WTC11 (cell line): ENCODE measurements around the gene SERPINB8. TPM values are rescaled to one million over a fixed set of nuclear protein-coding genes. Genes with fewer than 3 reads are reported as not detected.

Experiments used
- ATAC-seq: fragments of 200-7000 bp; cut with Tn5 transposase; 2 replicates; pipeline ENCODE4 v1.10.0; 2021; ENCODE audit warnings: mild to moderate bottlenecking, moderate library complexity
- CTCF ChIA-PET: fragments of 300-600 bp; sonication (Branson Sonifier 250); formaldehyde crosslinking; loops from one replicate; lab custom pipeline; 2021; ENCODE audit warnings: antibody characterized with exemption; lab: Charles Lee
- POLR2A ChIA-PET: fragments of 350-600 bp; sonication (Branson Sonifier 250); formaldehyde crosslinking; loops from one replicate; lab custom pipeline; 2021; ENCODE audit warnings: antibody characterized with exemption; lab: Charles Lee
- DNase-seq: peaks from one replicate; pipeline ENCODE4 v3.0.0; 2021; ENCODE audit warnings: low spot score
- H3K27ac Mint-ChIP-seq: 2 replicates; pipeline ENCODE4 v1.8.0; 2021; ENCODE audit warnings: mixed read lengths
- H3K27me3 Mint-ChIP-seq: 2 replicates; pipeline ENCODE4 v1.8.0; 2021; ENCODE audit warnings: low read depth, mild to moderate bottlenecking, moderate library complexity, mixed read lengths
- H3K36me3 Mint-ChIP-seq: 2 replicates; pipeline ENCODE4 v1.8.0; 2021; ENCODE audit warnings: mixed read lengths
- H3K4me1 Mint-ChIP-seq: 2 replicates; pipeline ENCODE4 v1.8.0; 2022; ENCODE audit warnings: mixed read lengths
- H3K4me3 Mint-ChIP-seq: 2 replicates; pipeline ENCODE4 v1.8.0; 2021; ENCODE audit warnings: mild to moderate bottlenecking, moderate library complexity, mixed read lengths
- H3K9me3 Mint-ChIP-seq: 2 replicates; pipeline ENCODE4 v1.8.0; 2021; ENCODE audit warnings: mixed read lengths
- CREB1 ChIP-seq: sonication (generic); formaldehyde crosslinking; IDR thresholded peaks from 2 replicates; pipeline ENCODE4 v1.8.0; 2023; ENCODE audit warnings: mild to moderate bottlenecking, missing genetic modification reagents
- JAZF1 ChIP-seq: fragments of 250-450 bp; sonication (Bioruptor Pico); IDR thresholded peaks from 2 replicates; pipeline ENCODE4 v1.9.0; 2021; ENCODE audit warnings: moderate library complexity, mild to moderate bottlenecking, inconsistent platforms
- KAT7 ChIP-seq: sonication (generic); formaldehyde crosslinking; IDR thresholded peaks from 2 replicates; pipeline ENCODE4 v1.8.1; 2023; ENCODE audit warnings: missing genetic modification reagents, mild to moderate bottlenecking, borderline replicate concordance
- MYBL2 ChIP-seq: sonication (generic); formaldehyde crosslinking; IDR thresholded peaks from 2 replicates; pipeline ENCODE4 v1.8.1; 2023; ENCODE audit warnings: mild to moderate bottlenecking, moderate library complexity, missing genetic modification reagents
- NR1H2 ChIP-seq: sonication (generic); formaldehyde crosslinking; IDR thresholded peaks from 2 replicates; pipeline ENCODE4 v1.9.0; 2021; ENCODE audit warnings: mild to moderate bottlenecking, moderate library complexity, missing genetic modification reagents
- NR2C2 ChIP-seq: sonication (generic); formaldehyde crosslinking; IDR thresholded peaks from 2 replicates; pipeline ENCODE4 v1.8.0; 2022; ENCODE audit warnings: mild to moderate bottlenecking, missing genetic modification reagents
- PRRX2 ChIP-seq: fragments of 250-450 bp; sonication (Bioruptor Pico); IDR thresholded peaks from 2 replicates; pipeline ENCODE4 v1.8.0; 2021; ENCODE audit warnings: mild to moderate bottlenecking
- TCF7 ChIP-seq: sonication (generic); formaldehyde crosslinking; IDR thresholded peaks from 2 replicates; pipeline ENCODE4 v1.8.0; 2022; ENCODE audit warnings: mild to moderate bottlenecking, low read depth, missing genetic modification reagents, moderate library complexity
- TEAD1 ChIP-seq: sonication (generic); formaldehyde crosslinking; IDR thresholded peaks from 2 replicates; pipeline ENCODE4 v1.8.0; 2022; ENCODE audit warnings: mild to moderate bottlenecking, missing genetic modification reagents
- ZBTB21 ChIP-seq: sonication (generic); formaldehyde crosslinking; IDR thresholded peaks from 2 replicates; pipeline ENCODE4 v1.8.1; 2023; ENCODE audit warnings: mild to moderate bottlenecking, missing genetic modification reagents, borderline replicate concordance
- ZNF263 ChIP-seq: sonication (generic); formaldehyde crosslinking; IDR thresholded peaks from 2 replicates; pipeline ENCODE4 v1.8.1; 2022; ENCODE audit warnings: low read depth, mild to moderate bottlenecking, moderate library complexity, missing genetic modification reagents
- ZNF671 ChIP-seq: fragments of 250-450 bp; sonication (Bioruptor Pico); IDR thresholded peaks from 2 replicates; pipeline ENCODE4 v1.8.0; 2021; ENCODE audit warnings: mild to moderate bottlenecking
- total RNA-seq: library from RNA; stranded (reverse); gene quantifications from 3 replicates; pipeline ENCODE4 v1.2.3, GENCODE V29; 2021
- TF ChIP-seq, protein P1 (sequence below): sonication (generic); formaldehyde crosslinking; IDR thresholded peaks from 2 replicates; pipeline ENCODE4 v1.8.1; 2023; ENCODE audit warnings: mild to moderate bottlenecking, missing genetic modification reagents, moderate library complexity
- TF ChIP-seq, protein P2 (sequence below): sonication (generic); formaldehyde crosslinking; conservative IDR thresholded peaks from 2 replicates; pipeline ENCODE4 v1.8.1; 2023; ENCODE audit warnings: mild to moderate bottlenecking, low read depth, missing genetic modification reagents, moderate library complexity
- TF ChIP-seq, protein P3 (sequence below): sonication (generic); formaldehyde crosslinking; IDR thresholded peaks from 2 replicates; pipeline ENCODE4 v1.8.0; 2022; ENCODE audit warnings: missing genetic modification reagents
- TF ChIP-seq, protein P4 (sequence below): sonication (generic); formaldehyde crosslinking; conservative IDR thresholded peaks from 2 replicates; pipeline ENCODE4 v1.8.1; 2022; ENCODE audit warnings: mild to moderate bottlenecking, missing genetic modification reagents
- TF ChIP-seq, protein P5 (sequence below): fragments of 250-450 bp; sonication (Bioruptor Pico); conservative IDR thresholded peaks from 2 replicates; pipeline ENCODE4 v1.9.0; 2021; ENCODE audit warnings: mild to moderate bottlenecking
- TF ChIP-seq, protein P6 (sequence below): sonication (generic); formaldehyde crosslinking; IDR thresholded peaks from 2 replicates; pipeline ENCODE4 v1.8.1; 2022; ENCODE audit warnings: mild to moderate bottlenecking, moderate library complexity, missing genetic modification reagents
- TF ChIP-seq, protein P7 (sequence below): sonication (generic); formaldehyde crosslinking; IDR thresholded peaks from 2 replicates; pipeline ENCODE4 v1.8.1; 2022; ENCODE audit warnings: low read depth, missing genetic modification reagents, borderline replicate concordance
- TF ChIP-seq, protein P8 (sequence below): sonication (generic); formaldehyde crosslinking; IDR thresholded peaks from 2 replicates; pipeline ENCODE4 v1.8.1; 2022; ENCODE audit warnings: mild to moderate bottlenecking, missing genetic modification reagents, moderate library complexity, borderline replicate concordance

SERPINB8 gene
- total RNA-seq, 1 experiment from 2014 or later, result 0.46 TPM

DNA sequence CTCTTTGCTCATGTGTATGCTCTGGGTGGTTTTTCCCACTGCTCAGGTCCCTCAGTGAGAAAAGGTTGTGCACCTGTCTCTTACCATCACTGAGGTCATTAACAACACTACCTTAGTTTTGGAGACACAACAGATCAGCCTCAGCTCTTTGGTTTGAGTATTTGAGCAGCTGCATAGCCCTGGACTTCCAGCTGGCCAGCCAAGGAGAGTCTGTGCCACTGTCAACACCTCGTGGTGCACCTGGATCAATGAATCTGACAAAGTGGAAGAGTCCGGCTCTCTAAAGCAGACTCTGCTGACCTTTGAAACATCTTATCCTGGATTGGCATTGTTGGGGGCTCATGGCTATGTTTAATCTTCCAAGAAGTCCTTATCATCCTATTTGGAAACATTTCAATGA lies 30.0 kb downstream of the SERPINB8 start:
- POLR2A ChIA-PET, result no interaction called here
- peaks cover 5% of the 10 kb centered on the region for H3K36me3 Mint-ChIP-seq
- DNase-seq (no peak), ATAC-seq (no peak)
- CTCF ChIA-PET, result no interaction called here
- H3K4me3 Mint-ChIP-seq, result no peak overlapping the region
- H3K27ac Mint-ChIP-seq, result no peak overlapping the region
- no peak for TF ChIP-seq CREB1
- TF ChIP-seq TCF7 (CRISPR knock-in tag), result no peak
- no peak for TF ChIP-seq MYBL2 (CRISPR knock-in tag)
- peaks cover 28% of the 10 kb centered on the region for H3K9me3 Mint-ChIP-seq
- H3K27me3 Mint-ChIP-seq, result peaks cover 11% of the 10 kb centered on the region
- H3K4me1 Mint-ChIP-seq, result no peaks in the 10 kb centered on the region

DNA sequence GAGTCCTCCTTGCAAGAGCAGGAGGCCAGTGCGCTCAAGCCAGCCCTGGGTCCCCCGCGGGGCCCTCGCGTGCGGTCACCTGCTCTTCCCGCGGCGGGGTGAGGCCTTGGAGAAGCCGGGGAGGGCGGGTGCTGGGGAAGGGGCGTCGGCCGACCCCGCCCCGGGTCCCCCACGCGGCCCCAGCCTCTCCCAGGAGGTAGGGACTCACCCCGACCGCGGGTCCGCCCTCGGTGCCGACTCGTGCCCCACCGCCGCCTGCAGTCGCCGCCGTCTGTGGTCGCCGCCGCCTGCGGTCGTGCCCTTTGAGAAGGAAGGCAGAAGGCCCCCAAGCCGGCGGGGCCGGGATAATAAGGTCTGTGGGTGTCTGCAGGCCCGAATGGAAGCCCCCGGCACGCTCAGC lies 32.7 kb downstream of the SERPINB8 start:
- Mint-ChIP-seq H3K27ac (no peak overlapping the region), H3K4me3 (no peak overlapping the region), H3K4me1 (no peaks in the 10 kb centered on the region), H3K36me3 (no peaks in the 10 kb centered on the region), H3K27me3 (peaks cover 7% of the 10 kb centered on the region), H3K9me3 (peaks cover 18% of the 10 kb centered on the region)
- DNase-seq (no peak), ATAC-seq (no peak)
- CTCF ChIA-PET, result interaction anchor here (0.8 kb wide), 1 partner anchor 39 kb away, joined by 3 read pairs; no protein-coding TSS in a partner anchor
- TF ChIP-seq, protein P1, sequence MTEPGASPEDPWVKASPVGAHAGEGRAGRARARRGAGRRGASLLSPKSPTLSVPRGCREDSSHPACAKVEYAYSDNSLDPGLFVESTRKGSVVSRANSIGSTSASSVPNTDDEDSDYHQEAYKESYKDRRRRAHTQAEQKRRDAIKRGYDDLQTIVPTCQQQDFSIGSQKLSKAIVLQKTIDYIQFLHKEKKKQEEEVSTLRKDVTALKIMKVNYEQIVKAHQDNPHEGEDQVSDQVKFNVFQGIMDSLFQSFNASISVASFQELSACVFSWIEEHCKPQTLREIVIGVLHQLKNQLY (CRISPR knock-in tag), result no peak
- TF ChIP-seq KAT7 (CRISPR knock-in tag) (no peak), ZNF263 (CRISPR knock-in tag) (no peak), ZNF671 (CRISPR knock-in tag) (no peak), NR1H2 (CRISPR knock-in tag) (no peak), ZBTB21 (CRISPR knock-in tag) (no peak), TEAD1 (CRISPR knock-in tag) (no peak), NR2C2 (no peak)
- TF ChIP-seq, protein P2, sequence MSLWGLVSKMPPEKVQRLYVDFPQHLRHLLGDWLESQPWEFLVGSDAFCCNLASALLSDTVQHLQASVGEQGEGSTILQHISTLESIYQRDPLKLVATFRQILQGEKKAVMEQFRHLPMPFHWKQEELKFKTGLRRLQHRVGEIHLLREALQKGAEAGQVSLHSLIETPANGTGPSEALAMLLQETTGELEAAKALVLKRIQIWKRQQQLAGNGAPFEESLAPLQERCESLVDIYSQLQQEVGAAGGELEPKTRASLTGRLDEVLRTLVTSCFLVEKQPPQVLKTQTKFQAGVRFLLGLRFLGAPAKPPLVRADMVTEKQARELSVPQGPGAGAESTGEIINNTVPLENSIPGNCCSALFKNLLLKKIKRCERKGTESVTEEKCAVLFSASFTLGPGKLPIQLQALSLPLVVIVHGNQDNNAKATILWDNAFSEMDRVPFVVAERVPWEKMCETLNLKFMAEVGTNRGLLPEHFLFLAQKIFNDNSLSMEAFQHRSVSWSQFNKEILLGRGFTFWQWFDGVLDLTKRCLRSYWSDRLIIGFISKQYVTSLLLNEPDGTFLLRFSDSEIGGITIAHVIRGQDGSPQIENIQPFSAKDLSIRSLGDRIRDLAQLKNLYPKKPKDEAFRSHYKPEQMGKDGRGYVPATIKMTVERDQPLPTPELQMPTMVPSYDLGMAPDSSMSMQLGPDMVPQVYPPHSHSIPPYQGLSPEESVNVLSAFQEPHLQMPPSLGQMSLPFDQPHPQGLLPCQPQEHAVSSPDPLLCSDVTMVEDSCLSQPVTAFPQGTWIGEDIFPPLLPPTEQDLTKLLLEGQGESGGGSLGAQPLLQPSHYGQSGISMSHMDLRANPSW (CRISPR knock-in tag), result no peak
- TF ChIP-seq, protein P3, sequence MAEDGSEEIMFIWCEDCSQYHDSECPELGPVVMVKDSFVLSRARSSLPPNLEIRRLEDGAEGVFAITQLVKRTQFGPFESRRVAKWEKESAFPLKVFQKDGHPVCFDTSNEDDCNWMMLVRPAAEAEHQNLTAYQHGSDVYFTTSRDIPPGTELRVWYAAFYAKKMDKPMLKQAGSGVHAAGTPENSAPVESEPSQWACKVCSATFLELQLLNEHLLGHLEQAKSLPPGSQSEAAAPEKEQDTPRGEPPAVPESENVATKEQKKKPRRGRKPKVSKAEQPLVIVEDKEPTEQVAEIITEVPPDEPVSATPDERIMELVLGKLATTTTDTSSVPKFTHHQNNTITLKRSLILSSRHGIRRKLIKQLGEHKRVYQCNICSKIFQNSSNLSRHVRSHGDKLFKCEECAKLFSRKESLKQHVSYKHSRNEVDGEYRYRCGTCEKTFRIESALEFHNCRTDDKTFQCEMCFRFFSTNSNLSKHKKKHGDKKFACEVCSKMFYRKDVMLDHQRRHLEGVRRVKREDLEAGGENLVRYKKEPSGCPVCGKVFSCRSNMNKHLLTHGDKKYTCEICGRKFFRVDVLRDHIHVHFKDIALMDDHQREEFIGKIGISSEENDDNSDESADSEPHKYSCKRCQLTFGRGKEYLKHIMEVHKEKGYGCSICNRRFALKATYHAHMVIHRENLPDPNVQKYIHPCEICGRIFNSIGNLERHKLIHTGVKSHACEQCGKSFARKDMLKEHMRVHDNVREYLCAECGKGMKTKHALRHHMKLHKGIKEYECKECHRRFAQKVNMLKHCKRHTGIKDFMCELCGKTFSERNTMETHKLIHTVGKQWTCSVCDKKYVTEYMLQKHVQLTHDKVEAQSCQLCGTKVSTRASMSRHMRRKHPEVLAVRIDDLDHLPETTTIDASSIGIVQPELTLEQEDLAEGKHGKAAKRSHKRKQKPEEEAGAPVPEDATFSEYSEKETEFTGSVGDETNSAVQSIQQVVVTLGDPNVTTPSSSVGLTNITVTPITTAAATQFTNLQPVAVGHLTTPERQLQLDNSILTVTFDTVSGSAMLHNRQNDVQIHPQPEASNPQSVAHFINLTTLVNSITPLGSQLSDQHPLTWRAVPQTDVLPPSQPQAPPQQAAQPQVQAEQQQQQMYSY (CRISPR knock-in tag), result no peak
- TF ChIP-seq, protein P4, sequence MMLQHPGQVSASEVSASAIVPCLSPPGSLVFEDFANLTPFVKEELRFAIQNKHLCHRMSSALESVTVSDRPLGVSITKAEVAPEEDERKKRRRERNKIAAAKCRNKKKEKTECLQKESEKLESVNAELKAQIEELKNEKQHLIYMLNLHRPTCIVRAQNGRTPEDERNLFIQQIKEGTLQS, result no peak
- POLR2A ChIA-PET, result no interaction called here

DNA sequence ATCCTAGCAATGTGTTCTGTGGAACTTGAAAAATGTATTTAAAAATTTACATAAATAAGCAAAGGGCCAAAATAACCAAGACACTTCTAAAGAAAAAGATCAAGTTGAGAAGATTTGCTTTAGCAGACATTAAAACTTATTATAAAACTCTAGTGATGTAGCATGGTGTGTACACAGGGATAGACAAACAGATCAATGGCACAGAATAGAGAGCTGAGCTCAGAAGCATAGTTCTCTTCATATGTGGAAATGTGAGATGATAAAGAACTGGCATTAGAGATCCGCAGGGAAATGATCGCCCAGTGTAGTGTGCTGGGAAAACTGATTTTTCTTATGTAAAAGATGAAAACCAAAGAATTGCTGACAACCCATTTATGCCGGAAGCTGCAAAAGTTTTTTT lies 39.4 kb downstream of the SERPINB8 start:
- H3K4me1 Mint-ChIP-seq, result no peaks in the 10 kb centered on the region
- H3K36me3 Mint-ChIP-seq, result no peaks in the 10 kb centered on the region
- no peak overlapping the region for H3K4me3 Mint-ChIP-seq
- no peak for ATAC-seq
- ChIA-PET CTCF (interaction anchor here (0.6 to 2.0 kb wide), 2 partner anchors 15 to 970 kb away, joined by 3 to 9 read pairs; no protein-coding TSS in a partner anchor), POLR2A (no interaction called here)
- H3K27me3 Mint-ChIP-seq, result no peaks in the 10 kb centered on the region
- no peak overlapping the region for H3K27ac Mint-ChIP-seq
- DNase-seq, result no peak
- H3K9me3 Mint-ChIP-seq, result peaks cover 12% of the 10 kb centered on the region
- TF ChIP-seq, protein P5, sequence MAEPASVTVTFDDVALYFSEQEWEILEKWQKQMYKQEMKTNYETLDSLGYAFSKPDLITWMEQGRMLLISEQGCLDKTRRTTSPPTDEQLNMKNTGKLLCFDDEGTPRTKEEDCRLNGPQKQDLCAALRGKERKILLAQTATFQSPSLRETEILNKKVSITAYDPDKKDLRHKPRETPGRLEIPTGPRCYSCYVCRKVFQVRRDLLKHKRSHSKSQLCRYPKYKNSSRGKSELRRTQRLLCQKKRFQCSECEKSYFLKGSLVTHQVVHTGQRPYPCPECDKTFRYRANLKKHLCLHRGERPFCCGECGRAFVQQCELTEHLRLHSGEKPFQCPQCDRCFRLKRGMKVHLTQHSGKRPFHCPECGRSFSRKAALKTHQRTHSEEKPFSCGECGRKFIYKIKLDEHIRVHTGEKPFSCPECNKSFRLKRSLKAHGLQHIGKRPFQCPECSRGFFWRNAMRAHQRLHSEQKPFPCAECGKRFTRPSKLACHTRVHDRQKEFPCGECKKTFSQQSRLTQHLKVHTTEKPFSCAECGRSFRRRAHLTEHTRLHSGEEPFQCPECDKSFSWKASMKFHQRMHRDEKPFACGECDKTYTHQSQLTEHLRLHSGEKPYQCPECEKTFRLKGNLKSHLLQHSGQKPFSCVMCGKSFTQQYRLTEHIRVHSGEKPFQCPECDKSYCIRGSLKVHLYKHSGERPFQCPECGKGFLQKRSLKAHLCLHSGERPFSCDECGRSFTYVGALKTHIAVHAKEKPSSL (CRISPR knock-in tag), result no peak
- TF ChIP-seq PRRX2 (CRISPR knock-in tag) (no peak), JAZF1 (CRISPR knock-in tag) (no peak)
- TF ChIP-seq, protein P6, sequence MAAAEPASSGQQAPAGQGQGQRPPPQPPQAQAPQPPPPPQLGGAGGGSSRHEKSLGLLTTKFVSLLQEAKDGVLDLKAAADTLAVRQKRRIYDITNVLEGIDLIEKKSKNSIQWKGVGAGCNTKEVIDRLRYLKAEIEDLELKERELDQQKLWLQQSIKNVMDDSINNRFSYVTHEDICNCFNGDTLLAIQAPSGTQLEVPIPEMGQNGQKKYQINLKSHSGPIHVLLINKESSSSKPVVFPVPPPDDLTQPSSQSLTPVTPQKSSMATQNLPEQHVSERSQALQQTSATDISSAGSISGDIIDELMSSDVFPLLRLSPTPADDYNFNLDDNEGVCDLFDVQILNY (CRISPR knock-in tag), result no peak
- TF ChIP-seq, protein P7, sequence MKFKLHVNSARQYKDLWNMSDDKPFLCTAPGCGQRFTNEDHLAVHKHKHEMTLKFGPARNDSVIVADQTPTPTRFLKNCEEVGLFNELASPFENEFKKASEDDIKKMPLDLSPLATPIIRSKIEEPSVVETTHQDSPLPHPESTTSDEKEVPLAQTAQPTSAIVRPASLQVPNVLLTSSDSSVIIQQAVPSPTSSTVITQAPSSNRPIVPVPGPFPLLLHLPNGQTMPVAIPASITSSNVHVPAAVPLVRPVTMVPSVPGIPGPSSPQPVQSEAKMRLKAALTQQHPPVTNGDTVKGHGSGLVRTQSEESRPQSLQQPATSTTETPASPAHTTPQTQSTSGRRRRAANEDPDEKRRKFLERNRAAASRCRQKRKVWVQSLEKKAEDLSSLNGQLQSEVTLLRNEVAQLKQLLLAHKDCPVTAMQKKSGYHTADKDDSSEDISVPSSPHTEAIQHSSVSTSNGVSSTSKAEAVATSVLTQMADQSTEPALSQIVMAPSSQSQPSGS (CRISPR knock-in tag), result no peak
- TF ChIP-seq, protein P8, sequence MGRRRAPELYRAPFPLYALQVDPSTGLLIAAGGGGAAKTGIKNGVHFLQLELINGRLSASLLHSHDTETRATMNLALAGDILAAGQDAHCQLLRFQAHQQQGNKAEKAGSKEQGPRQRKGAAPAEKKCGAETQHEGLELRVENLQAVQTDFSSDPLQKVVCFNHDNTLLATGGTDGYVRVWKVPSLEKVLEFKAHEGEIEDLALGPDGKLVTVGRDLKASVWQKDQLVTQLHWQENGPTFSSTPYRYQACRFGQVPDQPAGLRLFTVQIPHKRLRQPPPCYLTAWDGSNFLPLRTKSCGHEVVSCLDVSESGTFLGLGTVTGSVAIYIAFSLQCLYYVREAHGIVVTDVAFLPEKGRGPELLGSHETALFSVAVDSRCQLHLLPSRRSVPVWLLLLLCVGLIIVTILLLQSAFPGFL (CRISPR knock-in tag), result no peak
